ENCODE measurements around the gene PKIG.

The PKIG gene

DNA sequence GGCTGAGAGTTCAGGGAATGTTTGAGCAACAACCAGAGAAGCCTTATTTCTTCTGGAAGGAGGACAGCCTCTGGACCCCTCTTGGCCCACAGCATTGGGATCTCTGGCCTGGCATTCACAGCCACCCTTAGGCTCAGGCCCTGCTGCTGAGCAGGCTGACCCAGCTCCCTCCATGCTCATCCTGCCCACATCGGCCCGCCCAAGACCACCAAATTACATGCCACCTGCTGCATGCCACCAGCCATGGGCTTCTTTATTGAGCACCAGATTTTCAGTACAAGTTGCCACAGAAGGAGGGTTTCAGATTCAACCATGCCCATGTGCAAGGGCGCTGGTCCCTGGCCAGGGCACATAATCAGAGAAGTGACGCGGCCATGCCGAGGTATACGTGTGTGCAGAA lies 36.9 kb downstream of the PKIG start:
- DNase-seq (ENCODE audit: low read depth in 2 of 2), result no peak

DNA sequence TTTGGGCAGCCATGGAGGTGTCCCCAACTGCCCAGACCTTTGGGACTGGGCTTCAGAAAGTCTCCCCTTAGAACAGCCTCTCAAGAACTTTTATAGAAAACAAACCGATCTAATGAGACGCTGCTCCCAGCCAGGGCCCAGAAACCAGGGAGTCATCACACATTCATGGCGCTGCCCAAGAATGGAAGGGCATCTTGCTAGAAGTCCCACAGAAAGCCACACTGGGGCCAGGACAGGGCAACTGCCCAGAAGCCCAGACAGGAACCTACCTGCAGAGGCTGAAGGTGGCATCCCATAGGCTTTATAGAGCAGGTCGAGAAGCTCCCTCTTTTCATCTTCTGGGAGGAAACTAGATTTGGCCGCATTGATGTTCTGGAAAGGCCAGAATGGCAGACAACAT lies 37.7 kb downstream of the PKIG start:
- no peak for DNase-seq (ENCODE audit: low read depth in 2 of 2)

DNA sequence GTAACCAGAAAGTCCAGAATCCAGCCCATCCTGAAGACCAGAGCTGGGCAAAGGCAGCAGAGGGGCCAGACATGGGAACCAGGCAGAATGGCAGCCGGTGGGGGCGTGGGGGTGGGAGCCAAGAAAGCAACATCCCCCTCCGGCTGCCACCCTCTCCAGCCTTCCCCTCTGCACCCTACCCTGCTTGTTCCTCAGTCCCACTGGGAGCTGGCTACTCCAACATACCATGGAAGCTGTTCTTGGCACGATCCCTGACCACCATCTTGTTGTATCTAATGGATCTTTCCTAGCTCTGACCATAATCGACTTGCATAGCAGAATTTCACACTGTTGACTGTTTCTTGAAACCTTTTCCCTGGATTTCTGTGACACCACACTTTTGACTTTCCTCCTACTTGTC lies 38.9 kb downstream of the PKIG start:
- no peak for DNase-seq (ENCODE audit: low read depth in 2 of 2)

DNA sequence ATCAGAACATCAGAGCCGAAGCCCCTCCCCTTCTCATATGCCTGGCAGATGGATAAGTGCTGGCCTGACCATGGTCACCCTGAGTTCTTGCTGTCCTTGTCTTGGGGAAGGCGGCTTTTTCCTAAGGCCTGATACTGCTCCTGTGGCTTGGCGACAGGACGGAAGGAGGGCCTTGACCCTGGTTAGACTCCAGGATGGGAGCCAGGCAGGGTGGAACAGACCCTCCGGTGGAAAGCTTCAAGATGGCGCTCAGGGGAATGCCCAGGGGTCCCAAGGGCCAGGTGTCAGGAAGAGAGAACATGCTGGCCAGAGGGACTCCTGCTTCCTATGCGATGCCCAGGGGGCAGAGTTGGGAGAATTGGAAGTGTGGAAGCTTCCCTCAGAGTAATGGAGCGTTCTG lies 39.6 kb downstream of the PKIG start:
- no peak for DNase-seq (ENCODE audit: low read depth in 2 of 2)

DNA sequence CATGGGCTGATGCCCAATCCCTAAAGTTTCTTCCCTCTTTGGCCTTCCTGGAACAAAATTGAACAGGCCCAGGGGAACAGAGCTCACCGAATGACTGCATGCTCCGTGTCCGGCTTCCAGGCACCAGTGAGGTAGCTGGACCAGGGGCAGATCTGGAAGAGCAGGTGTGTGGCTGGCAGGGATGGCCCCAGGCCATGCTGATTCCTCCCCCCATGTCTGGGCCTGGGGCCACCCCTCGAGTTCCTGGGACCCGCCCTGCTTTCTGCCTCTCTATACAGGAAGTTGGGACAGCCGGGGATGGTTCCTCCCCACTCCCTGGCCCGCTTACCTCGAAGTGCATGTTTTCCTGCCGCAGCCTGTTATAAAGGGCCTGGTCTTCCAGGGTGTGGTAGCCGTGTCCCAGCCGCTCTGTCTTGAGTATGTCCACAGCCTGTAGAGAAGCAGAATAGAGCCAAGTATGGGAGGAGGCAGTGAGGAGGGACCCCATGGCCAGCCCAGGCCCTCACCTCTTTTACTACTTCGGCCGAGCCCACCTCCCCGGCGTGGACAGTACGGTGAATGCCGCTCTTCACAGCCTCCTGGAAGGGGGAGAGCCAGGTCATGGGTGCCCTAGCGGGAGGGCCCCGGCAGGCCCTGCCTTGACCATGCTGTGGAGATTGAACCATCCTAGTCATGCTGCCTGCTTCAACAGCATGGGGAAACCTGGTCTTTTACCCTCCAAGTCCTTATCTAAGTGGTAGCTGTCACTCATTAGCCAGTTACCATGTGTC lies 40.3 kb downstream of the PKIG start:
- DNase-seq (ENCODE audit: low read depth in 2 of 2), result no peak

DNA sequence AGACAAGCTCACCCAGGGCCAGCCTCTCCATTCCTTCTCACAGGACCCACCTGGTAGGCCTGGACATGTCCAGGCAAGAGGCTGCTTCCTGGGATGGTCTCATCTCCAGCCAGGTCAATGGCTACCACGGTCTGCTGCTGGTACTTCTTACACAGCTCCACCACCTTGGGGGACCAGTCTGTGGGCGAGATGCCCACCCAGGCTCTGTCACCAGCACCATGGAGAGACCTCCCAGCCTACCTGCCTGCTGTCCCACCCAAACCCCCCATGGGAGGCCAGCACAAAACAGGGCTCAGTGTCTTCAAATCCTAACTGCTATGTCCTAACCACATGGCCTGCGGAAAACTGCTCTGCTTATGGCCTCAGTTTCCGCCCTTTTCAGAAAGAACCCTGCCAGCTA lies 41.8 kb downstream of the PKIG start:
- DNase-seq (ENCODE audit: low read depth in 2 of 2), result no peak

DNA sequence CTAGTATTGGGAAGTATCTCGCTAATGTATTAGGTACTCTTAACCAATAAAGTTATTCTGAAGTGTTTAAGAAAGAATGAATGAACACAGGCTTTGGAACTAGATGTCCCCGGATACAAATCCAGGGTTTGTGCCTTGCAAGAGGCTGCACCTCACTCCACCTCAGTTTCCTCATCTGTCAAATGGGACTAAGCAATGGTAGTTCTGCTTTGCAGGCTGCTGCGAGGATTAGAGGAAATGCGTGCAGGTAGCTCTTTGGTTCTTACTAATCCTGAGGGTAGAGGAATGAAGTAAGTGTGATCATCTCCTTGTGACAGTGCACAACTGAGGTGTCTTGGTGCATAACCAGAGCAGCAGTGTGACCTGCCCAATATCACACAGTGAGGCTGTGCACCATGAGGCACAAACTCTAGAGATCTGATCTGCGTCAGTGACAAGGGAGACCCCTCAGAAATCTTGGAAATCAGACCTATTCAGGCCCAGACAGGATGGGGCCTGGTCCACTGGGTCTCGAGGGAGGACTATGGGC lies 42.4 kb downstream of the PKIG start:
- DNase-seq (ENCODE audit: low read depth in 2 of 2), result no peak

DNA sequence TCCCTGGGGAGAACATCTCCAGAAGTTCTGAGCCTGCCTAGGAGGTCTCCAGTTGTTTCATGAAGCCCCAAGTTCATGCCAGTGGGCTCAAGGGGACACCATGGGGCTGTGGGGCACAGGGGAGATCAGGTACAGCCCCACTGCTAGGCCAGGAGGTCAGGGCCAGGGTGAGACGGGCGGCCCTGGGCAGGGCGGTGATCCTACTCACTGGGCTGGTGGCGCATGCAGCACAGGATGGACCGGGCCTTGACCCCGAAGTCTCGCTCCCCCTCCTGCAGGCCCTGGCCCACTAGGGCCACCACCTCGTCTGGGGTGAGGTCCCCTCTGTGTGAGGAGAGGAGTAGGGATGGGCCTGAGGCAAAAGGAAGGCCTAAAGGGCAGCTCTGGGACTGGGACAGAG lies 43.0 kb downstream of the PKIG start:
- no peak for DNase-seq (ENCODE audit: low read depth in 2 of 2)

DNA sequence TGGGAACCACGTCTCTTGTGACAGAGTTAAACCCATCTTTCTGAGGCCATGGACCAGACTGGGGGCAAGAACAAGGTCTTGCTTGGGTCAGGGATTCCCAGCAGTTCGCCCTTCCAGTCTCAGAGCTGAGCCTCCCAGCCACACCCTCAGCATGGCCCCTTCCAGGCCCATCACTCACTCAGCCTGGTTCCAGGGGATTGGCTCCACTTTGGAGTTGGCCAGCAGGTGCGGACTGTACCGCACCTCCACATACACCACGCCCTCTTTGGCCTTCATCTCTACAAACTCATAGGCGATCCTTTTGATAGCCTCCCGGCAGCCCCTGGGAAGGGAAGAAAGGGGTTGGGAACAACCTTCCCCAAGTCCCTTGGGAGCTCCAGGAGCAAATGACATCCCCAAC lies 43.9 kb downstream of the PKIG start:
- no peak for DNase-seq (ENCODE audit: low read depth in 2 of 2)

DNA sequence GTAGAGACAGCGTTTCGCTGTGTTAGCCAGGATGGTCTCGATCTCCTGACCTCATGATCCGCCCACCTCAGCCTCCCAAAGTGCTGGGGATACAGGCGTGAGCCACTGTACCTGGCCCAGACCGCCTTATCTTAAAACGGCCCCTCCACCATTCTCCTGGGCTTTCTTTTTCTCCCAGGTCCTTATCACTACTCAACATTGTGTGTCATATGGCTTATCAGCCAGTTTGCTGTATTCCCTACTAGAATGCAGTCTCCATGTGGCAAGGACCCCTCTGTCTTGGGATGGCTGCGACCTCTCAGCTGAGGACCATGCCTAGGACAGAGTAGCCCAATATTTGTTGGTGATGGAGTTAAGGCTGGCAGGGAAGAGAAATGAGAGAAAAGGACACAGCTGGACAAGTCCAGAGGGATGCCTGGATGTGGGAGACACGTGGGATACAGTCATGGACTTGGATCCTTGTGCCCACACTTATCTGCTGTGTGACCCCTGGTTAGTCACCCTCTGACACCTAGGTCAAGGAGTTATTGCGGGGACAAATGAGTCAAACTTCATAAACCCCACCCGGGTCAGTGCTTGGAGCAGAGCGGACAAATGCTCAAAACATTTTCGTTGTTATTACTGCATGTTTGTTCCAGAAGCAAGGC lies 45.1 kb downstream of the PKIG start:
- DNase-seq (ENCODE audit: low read depth in 2 of 2), result no peak

DNA sequence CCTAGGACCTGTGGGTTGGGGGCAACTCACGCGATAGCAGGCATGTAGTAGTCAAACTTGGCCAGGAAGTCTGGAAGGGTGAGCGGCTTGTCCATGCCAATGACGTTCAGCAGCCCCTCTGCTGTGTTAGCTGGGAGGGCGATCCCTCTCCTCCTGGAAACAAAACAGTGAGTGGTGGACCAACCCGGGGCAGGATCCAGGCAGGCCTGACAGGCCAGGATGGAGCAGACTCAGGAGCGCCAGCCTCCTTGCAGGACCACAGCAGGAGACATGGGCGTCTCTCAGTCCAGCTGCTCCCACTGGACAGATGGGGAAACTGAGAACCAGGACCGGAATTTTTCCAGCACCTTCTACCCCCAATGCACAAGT lies 46.6 kb downstream of the PKIG start:
- no peak for DNase-seq (ENCODE audit: low read depth in 2 of 2)

DNA sequence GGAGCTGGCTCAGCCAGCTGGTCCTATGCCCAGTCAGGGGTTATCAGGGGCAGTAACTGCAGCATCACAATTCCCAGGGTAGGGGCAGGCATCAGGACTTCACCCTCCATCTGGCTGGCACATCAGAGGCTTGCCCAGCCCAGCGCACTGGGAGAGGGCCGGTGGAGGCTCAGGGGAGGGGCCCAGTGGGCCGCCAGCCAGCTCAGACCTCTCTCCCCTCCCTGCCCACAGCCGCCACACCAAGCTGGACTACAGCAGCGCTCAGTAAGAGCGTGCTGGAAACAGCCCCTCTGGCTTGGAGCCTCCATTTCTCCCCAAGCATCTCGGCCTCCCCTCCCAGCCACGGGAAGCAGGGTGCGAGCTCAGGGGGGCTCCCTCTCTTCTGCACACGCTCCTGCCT lies 47.2 kb downstream of the PKIG start:
- DNase-seq (ENCODE audit: low read depth in 2 of 2), result no peak

DNA sequence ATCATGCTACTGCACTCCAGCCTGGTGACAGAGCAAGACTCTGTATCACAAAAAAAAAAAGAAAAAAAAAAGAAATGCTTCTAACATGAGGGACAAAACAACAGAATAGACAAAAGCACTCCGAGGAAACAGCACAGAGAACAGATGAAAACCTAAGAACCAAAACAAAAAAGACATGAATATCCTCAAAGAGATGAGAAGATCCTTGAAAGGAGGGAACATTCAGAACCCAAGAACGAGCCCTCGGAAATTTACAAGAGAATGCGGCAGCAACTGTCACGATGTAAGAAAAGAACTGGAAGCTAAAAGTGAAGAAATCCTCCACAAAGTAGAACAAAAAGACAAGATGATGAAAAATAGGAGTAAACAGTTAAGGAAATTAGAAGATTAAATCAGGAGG lies 47.9 kb downstream of the PKIG start:
- no peak for DNase-seq (ENCODE audit: low read depth in 2 of 2)

DNA sequence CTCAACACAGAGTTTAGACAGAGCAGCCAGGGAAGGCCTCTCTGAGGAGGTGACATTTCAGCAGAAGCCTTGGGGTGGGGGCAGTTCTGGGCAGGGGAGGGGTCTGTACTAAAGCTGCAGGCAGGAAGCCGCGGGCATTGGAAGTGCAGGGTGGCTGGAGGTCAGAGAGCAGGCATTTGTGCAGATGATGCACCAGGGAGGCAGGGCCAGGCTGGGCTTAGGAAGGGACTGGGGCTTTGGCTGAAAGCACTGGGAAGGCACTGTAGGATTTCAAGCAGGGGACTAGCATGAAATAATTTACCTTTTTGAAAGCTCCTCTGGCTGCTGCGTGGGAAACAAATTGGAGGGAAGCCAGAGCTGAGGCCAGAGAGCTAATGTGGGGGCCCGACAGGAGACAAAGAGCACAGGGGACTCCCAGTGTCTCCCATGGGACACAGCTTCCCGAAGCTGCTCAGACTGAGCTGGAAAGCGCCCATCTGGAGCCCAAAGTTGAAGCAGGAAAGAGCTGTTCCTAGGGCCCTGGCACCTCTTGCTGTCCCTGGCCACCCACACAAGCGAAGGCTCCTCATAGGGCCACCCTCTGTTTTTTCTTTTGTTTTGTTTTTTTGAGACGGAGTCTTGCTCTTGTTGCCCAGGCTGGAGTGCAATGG lies 49.8 kb downstream of the PKIG start:
- DNase-seq (ENCODE audit: low read depth in 2 of 2), result no peak

DNA sequence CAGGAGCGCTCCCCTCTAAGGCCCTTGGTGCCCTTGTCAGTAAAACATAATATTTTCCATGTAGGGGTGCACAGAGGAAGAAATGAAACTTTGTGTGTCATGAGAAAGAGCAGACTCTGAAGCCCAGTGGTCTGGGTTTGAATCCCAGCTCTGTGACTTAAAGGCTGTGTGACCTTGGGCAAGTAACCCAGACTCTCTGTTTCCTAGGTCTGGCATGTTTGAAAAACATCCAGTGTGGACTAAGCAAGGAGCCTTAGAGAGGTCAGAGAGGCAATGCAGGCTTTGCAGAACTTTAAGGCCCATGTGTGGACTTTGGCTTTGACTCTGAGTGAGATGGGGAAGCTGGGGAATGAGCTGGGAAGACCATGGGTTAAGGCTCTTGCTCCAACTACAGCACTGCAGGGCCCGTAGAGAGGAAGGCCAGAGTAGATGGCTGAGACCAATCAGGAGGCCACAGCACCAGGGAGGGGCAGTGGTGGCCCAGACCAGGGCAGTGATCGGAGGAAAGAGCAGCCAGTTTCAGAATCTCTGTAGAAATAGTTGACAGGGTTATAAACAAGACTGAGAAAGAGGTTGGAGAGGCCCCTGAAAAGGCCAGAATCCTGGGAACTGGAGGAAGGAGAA lies 50.9 kb downstream of the PKIG start:
- DNase-seq (ENCODE audit: low read depth in 2 of 2), result no peak

DNA sequence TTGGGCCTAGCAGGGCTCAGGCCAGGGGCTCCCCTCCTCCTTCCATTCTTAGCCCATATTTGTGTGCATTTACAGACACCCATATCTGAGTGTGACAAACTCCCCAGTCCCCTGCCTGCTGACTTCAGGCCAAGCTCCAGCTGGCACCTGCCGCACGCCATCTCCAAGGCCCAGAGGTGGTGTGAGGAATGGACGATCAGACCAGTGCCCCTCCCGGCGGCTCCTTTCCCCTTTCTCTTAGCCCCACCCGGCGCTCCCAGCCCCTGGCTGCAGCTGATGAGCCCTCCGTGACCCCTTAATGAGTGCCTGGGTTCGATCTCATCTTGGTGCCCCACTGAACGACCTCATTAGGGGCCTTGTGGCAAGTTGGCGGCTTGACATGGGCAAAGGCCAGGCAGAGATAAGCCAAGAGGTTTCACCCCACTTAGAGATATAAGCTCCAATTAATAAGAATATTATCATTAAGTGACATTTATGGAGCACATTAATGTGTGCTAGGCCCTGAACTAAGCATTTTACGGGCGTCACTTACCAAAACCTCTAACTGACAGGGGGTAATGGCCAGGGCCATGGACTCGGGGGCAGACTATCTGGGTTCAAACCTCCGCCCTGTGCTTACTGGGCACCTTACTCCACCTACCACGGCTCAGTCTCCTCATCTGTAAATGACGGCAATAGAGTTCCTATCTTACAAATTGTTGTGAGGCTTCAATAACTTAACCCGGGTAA lies 51.7 kb downstream of the PKIG start:
- DNase-seq (ENCODE audit: low read depth in 2 of 2), result no peak

DNA sequence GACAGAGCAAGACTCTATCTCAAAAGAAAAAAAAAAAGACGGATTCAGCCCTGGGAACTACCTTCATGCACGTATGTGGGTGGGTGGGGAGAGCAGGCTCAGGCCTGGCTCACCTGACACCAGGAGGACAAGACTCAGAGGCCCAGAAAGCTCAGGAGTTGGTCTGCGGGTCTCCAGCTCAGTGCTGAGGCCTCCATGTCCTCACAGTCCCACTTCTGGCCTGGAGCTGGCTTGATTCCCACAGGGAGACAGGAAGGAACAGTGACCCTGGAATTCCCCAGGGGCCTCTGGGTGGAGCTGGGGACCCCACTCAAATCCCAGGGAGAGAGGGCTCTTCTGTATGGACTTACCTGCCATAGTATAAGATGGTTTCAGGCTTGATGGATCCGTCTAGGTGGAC lies 53.5 kb downstream of the PKIG start:
- no peak for DNase-seq (ENCODE audit: low read depth in 2 of 2)

DNA sequence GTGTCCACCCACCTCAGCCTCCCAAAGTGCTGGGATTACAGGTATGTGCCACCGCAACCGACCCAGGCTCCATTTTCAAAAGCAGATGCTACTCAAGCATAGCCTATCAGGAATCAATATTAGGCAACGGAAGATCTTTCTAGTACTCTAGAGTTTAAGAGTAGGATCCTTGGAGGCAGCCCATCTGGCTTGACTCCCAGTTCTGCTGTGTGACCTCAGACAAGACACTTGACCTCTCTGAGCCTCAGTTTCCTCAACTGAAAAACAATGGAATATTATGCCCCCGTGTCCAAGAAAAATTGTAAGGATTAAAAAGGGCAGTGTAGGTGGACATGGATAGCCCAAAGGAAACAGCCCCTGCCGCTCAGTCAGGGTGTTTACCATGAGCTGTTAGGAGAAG lies 54.7 kb downstream of the PKIG start:
- DNase-seq (ENCODE audit: low read depth in 2 of 2), result no peak

DNA sequence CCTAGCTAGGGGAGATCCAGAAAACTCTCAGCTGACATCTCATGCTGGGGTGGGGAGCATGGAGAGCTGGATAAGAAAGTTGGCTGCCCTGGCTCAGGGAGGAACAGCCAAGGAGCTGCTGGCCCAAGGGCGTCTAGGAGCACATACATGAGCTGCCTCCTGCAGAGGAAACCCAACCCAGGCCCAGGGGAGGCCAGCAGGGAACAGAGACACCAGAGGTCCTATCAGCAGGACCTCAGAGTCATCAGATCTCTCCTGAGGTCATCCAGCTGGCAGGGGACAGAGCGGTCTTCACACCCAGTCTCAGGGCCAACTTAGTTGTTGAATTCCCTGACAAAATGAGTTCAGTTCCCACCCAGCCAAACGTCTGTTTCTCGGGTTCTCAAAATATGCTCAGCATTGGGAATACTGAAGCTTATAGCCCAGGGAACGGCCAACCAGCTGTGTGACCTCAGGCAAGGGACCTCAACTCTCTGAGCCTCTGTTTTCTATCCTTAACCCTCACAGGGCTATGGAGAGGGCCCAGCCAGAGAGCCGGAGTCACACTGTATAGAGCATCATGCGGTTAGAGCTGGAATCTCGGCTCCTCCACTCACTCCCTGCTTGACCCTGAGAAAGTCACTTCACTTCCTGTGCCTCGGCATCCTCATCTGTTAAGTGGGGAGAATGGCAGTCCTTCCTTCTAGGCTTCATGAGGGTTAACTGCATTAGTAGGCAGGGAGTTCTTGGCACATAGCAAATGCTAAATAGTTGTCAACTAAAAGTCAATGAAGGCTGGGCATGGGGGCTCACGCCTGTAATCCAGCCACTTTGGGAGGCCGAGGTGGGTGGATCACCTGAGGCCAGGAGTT lies 55.4 kb downstream of the PKIG start:
- DNase-seq (ENCODE audit: low read depth in 2 of 2), result no peak

DNA sequence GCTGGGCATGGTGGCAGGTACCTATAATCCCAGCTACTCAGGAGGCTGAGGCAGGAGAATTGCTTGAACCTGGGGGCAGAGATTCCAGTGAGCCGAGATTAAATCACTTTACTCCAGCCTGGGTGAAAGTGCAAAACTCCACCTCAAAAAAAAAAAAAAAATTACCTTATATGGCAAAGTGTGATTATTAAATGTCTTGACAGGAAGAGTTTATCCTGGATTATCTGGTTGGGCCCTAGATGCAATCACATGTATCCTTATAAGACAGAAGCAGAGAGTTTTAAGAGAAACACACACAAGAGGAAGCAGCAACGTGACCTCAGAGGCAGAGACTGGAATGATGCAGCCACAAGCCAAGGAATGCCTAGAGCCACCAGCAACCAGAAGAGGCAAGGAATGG lies 58.1 kb downstream of the PKIG start:
- no peak for DNase-seq (ENCODE audit: low read depth in 2 of 2)

DNA sequence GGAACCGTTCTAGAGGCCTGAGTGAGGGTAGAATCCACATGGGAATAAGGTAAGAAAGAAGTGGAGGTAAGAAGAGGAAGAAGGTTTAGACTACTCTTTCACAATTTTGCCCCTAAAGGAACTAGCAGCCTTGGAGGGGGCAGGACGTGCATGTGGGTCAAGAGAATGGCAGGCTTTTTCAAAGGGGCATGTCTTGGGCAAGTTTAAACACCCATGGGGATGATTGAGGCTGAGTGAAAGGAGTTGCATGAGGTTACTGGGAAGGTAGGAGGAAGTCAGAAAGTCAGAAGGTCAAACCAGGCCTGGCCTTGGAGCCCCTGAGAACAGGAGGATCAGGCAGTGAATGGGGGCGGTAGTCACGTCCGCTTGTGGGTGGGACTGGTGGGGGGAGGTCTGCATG lies 58.9 kb downstream of the PKIG start:
- DNase-seq (ENCODE audit: low read depth in 2 of 2), result no peak
